ENCODE results near the gene SLC6A13.

Gene SLC6A13

GRCh38 chr12:252636-253035 lies 10.0 kb downstream of the SLC6A13 start:
- Histone ChIP-seq H4K91ac (ENCODE audit: low read depth, low read length) (no peak overlapping the region), H3K27me3 (ENCODE audit: insufficient read depth, low read length) (no peaks in the 10 kb centered on the region), H4K12ac (ENCODE audit: low read depth, low read length) (no peak overlapping the region), H2AFZ (ENCODE audit: insufficient read depth, low read length, poor library complexity) (no peak overlapping the region), H3K4me1 (ENCODE audit: control insufficient read depth in 1 of 2, insufficient read depth in 2 of 2, low read length in 2 of 2) (no peaks in the 10 kb centered on the region), H2AK5ac (ENCODE audit: low read length) (no peak overlapping the region), H3K18ac (ENCODE audit: low read length) (no peak overlapping the region), H3K4ac (ENCODE audit: low read depth, low read length) (no peak overlapping the region), H4K8ac (ENCODE audit: low read depth, low read length) (no peak overlapping the region), H2BK12ac (ENCODE audit: low read length) (no peak overlapping the region), H2BK120ac (ENCODE audit: insufficient read depth, low read length, poor library complexity) (no peak overlapping the region), H3K14ac (ENCODE audit: low read length) (no peak overlapping the region), H3K9me3 (ENCODE audit: insufficient read depth, low read depth, low read length) (no peaks in the 10 kb centered on the region), H2BK5ac (ENCODE audit: low read depth, low read length, poor library complexity) (no peak overlapping the region), H3K27ac (ENCODE audit: low read depth, low read length) (no peak overlapping the region), H3K9ac (ENCODE audit: low read length) (no peak overlapping the region), H3K23ac (ENCODE audit: low read length) (no peak overlapping the region), H3K4me3 (ENCODE audit: low read depth, low read length) (no peak overlapping the region), H3K79me1 (ENCODE audit: low read length) (no peaks in the 10 kb centered on the region), H3K36me3 (ENCODE audit: control insufficient read depth in 1 of 2, insufficient read depth in 2 of 2, low read length in 2 of 2) (no peaks in the 10 kb centered on the region), H3K79me2 (ENCODE audit: control insufficient read depth, insufficient read depth, low read length, poor library complexity) (no peaks in the 10 kb centered on the region), H3K4me2 (ENCODE audit: low read length) (no peak overlapping the region)
- DNase-seq, result no peak
- no CpG with 5 or more reads among the region's 5 CpGs for WGBS (ENCODE audit: extremely low coverage, insufficient coverage, insufficient read length)

- no peak overlapping the region for H3K9ac ChIP-seq (ENCODE audit: low read length)
- H4K8ac ChIP-seq (ENCODE audit: low read depth, low read length), result no peak overlapping the region
- no peak overlapping the region for H3K14ac ChIP-seq (ENCODE audit: low read length)
- no peak for DNase-seq
- no peaks in the 10 kb centered on the region for H3K27me3 ChIP-seq (ENCODE audit: insufficient read depth, low read length)
- no peak overlapping the region for H4K12ac ChIP-seq (ENCODE audit: low read depth, low read length)
- no peak overlapping the region for H3K18ac ChIP-seq (ENCODE audit: low read length)
- no peak overlapping the region for H3K4me3 ChIP-seq (ENCODE audit: low read depth, low read length)
- no peaks in the 10 kb centered on the region for H3K36me3 ChIP-seq (ENCODE audit: control insufficient read depth in 1 of 2, insufficient read depth in 2 of 2, low read length in 2 of 2)
- no peak overlapping the region for H3K23ac ChIP-seq (ENCODE audit: low read length)
- H3K79me1 ChIP-seq (ENCODE audit: low read length), result no peaks in the 10 kb centered on the region
- no peak overlapping the region for H2AFZ ChIP-seq (ENCODE audit: insufficient read depth, low read length, poor library complexity)
- no peak overlapping the region for H3K4me2 ChIP-seq (ENCODE audit: low read length)
- no peak overlapping the region for H2BK12ac ChIP-seq (ENCODE audit: low read length)
- no peak overlapping the region for H3K27ac ChIP-seq (ENCODE audit: low read depth, low read length)
- no peak overlapping the region for H2BK5ac ChIP-seq (ENCODE audit: low read depth, low read length, poor library complexity)
- no peaks in the 10 kb centered on the region for H3K4me1 ChIP-seq (ENCODE audit: control insufficient read depth in 1 of 2, insufficient read depth in 2 of 2, low read length in 2 of 2)
- no peaks in the 10 kb centered on the region for H3K79me2 ChIP-seq (ENCODE audit: control insufficient read depth, insufficient read depth, low read length, poor library complexity)
- WGBS (ENCODE audit: extremely low coverage, insufficient coverage, insufficient read length), result no CpG with 5 or more reads among the region's 3 CpGs
- H4K91ac ChIP-seq (ENCODE audit: low read depth, low read length), result no peak overlapping the region
- no peak overlapping the region for H3K4ac ChIP-seq (ENCODE audit: low read depth, low read length)
- H2BK120ac ChIP-seq (ENCODE audit: insufficient read depth, low read length, poor library complexity), result no peak overlapping the region
- H2AK5ac ChIP-seq (ENCODE audit: low read length), result no peak overlapping the region
- H3K9me3 ChIP-seq (ENCODE audit: insufficient read depth, low read depth, low read length), result no peaks in the 10 kb centered on the region
Measured at GRCh38 chr12:247271-247670, 15.4 kb downstream of the SLC6A13 start.

- no peak overlapping the region for H3K9ac ChIP-seq (ENCODE audit: low read length)
Measured at GRCh38 chr12:243381-243780, 19.3 kb downstream of the SLC6A13 start.

GRCh38 chr12:242496-242895 lies 20.1 kb downstream of the SLC6A13 start:
- Histone ChIP-seq H3K4me3 (ENCODE audit: low read depth, low read length) (no peak overlapping the region), H4K91ac (ENCODE audit: low read depth, low read length) (no peak overlapping the region), H3K79me2 (ENCODE audit: control insufficient read depth, insufficient read depth, low read length, poor library complexity) (no peaks in the 10 kb centered on the region), H3K79me1 (ENCODE audit: low read length) (no peaks in the 10 kb centered on the region), H3K36me3 (ENCODE audit: control insufficient read depth in 1 of 2, insufficient read depth in 2 of 2, low read length in 2 of 2) (no peaks in the 10 kb centered on the region), H3K9ac (ENCODE audit: low read length) (no peak overlapping the region), H3K9me3 (ENCODE audit: insufficient read depth, low read depth, low read length) (peaks cover 5% of the 10 kb centered on the region), H4K12ac (ENCODE audit: low read depth, low read length) (no peak overlapping the region), H2BK120ac (ENCODE audit: insufficient read depth, low read length, poor library complexity) (no peak overlapping the region), H3K4me1 (ENCODE audit: control insufficient read depth in 1 of 2, insufficient read depth in 2 of 2, low read length in 2 of 2) (no peaks in the 10 kb centered on the region), H3K18ac (ENCODE audit: low read length) (no peak overlapping the region), H2AK5ac (ENCODE audit: low read length) (no peak overlapping the region), H3K4me2 (ENCODE audit: low read length) (no peak overlapping the region), H3K14ac (ENCODE audit: low read length) (no peak overlapping the region), H4K8ac (ENCODE audit: low read depth, low read length) (no peak overlapping the region), H2BK12ac (ENCODE audit: low read length) (no peak overlapping the region), H2AFZ (ENCODE audit: insufficient read depth, low read length, poor library complexity) (no peak overlapping the region), H3K23ac (ENCODE audit: low read length) (no peak overlapping the region), H2BK5ac (ENCODE audit: low read depth, low read length, poor library complexity) (no peak overlapping the region), H3K27ac (ENCODE audit: low read depth, low read length) (no peak overlapping the region), H3K27me3 (ENCODE audit: insufficient read depth, low read length) (no peaks in the 10 kb centered on the region), H3K4ac (ENCODE audit: low read depth, low read length) (no peak overlapping the region)
- DNase-seq, result no peak
- no CpG with 5 or more reads among the region's 15 CpGs for WGBS (ENCODE audit: extremely low coverage, insufficient coverage, insufficient read length)

More at GRCh38 chr12:243381-243780, 19.3 kb downstream of the SLC6A13 start:
- no peak overlapping the region for H3K18ac ChIP-seq (ENCODE audit: low read length)
- H2BK5ac ChIP-seq (ENCODE audit: low read depth, low read length, poor library complexity), result no peak overlapping the region
- H4K91ac ChIP-seq (ENCODE audit: low read depth, low read length), result no peak overlapping the region
- no CpG with 5 or more reads among the region's 4 CpGs for WGBS (ENCODE audit: extremely low coverage, insufficient coverage, insufficient read length)
- no peak for DNase-seq
- H3K23ac ChIP-seq (ENCODE audit: low read length), result no peak overlapping the region
- H3K4ac ChIP-seq (ENCODE audit: low read depth, low read length), result no peak overlapping the region
- H3K27ac ChIP-seq (ENCODE audit: low read depth, low read length), result no peak overlapping the region
- H3K36me3 ChIP-seq (ENCODE audit: control insufficient read depth in 1 of 2, insufficient read depth in 2 of 2, low read length in 2 of 2), result no peaks in the 10 kb centered on the region
- no peaks in the 10 kb centered on the region for H3K4me1 ChIP-seq (ENCODE audit: control insufficient read depth in 1 of 2, insufficient read depth in 2 of 2, low read length in 2 of 2)
- no peaks in the 10 kb centered on the region for H3K79me1 ChIP-seq (ENCODE audit: low read length)
- no peak overlapping the region for H2BK12ac ChIP-seq (ENCODE audit: low read length)
- no peak overlapping the region for H4K8ac ChIP-seq (ENCODE audit: low read depth, low read length)
- H2AK5ac ChIP-seq (ENCODE audit: low read length), result no peak overlapping the region
- H4K12ac ChIP-seq (ENCODE audit: low read depth, low read length), result no peak overlapping the region
- H2AFZ ChIP-seq (ENCODE audit: insufficient read depth, low read length, poor library complexity), result no peak overlapping the region
- no peak overlapping the region for H3K4me3 ChIP-seq (ENCODE audit: low read depth, low read length)
- peaks cover 2% of the 10 kb centered on the region for H3K9me3 ChIP-seq (ENCODE audit: insufficient read depth, low read depth, low read length)
- H3K27me3 ChIP-seq (ENCODE audit: insufficient read depth, low read length), result no peaks in the 10 kb centered on the region
- no peaks in the 10 kb centered on the region for H3K79me2 ChIP-seq (ENCODE audit: control insufficient read depth, insufficient read depth, low read length, poor library complexity)
- H3K14ac ChIP-seq (ENCODE audit: low read length), result no peak overlapping the region
- H3K4me2 ChIP-seq (ENCODE audit: low read length), result no peak overlapping the region
- no peak overlapping the region for H2BK120ac ChIP-seq (ENCODE audit: insufficient read depth, low read length, poor library complexity)
